GM12878 (cell line): ENCODE measurements around the gene CPLX1.
"Not testable (repeated sequence)": the region's sequence is repeated elsewhere in the genome, so short reads cannot be mapped to it uniquely, and the experiment has no call there.

ENCODE experiments used
- E4F1 ChIP-seq: fragments of 450-650 bp; IDR thresholded peaks from 2 replicates; pipeline ENCODE4 v1.6.1; 2018; ENCODE audit warnings: borderline replicate concordance, mild to moderate bottlenecking; ENCODE audit not compliant: partially characterized antibody
- HDAC2 ChIP-seq: fragments of 200-600 bp; sonication (generic); IDR thresholded peaks from 2 replicates; pipeline ENCODE4 v1.6.1; 2017
- JUND ChIP-seq: IDR thresholded peaks from 2 replicates; pipeline ENCODE4 v1.6.1; 2012; ENCODE audit warnings: low read depth, mild to moderate bottlenecking, low read length, improper control_type of control experiment, moderate library complexity
- KDM1A ChIP-seq: fragments of 200-600 bp; sonication (generic); IDR thresholded peaks from 2 replicates; pipeline ENCODE4 v1.6.1; 2016; ENCODE audit warnings: borderline replicate concordance

- TF ChIP-seq KDM1A, JUND, HDAC2, E4F1: not testable (repeated sequence)
These were observed 50.4 kb downstream of the CPLX1 start for GRCh38 chr4:775485-775884.
